Measurements from ENCODE around the gene JARID2.

The JARID2 gene

DNA sequence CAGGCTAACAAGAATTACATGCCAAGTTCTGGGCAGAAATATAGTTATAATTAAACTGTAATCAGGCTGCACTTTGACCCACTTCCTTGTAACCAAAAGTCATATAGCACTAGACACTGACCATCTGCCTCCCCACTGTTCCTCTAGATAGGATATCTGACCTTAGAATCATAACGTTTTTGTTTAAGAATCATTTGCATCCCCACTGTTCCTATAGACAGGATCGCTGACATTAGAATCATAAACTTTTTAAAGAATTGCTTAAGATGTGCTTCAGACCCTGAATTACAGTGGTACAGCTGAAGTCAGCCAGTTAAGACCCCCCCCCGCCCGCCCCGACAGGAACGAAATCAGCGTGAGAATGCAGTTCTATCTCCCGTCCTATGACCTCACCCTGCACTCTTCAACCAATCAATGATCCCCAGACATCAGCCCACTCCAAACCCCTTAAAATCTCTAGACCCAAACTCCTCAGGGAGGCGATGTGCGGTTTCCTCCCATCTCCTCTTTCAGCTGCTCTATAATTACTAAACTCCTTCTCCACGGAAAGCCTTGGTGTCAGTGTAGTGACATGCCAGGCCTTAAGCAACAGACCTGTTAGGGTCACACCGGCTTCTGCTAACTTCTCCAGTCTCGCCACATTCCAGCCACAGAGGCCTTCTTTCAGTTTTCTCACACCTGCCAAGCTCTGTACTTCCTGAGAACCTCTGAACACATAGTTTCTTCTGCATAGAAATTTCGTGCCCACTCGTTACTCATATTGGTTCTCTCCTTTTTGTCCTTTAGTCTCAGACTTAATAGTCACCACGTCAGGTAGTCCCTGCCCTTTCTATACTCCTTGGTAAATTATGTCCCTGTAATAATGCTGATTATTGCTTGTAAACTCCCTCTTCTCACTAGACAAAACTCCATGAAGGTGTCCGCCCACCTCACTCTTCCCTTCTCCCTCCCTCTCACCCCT is 323.4 kb downstream of the JARID2 start:
- Histone ChIP-seq H3K4me1 (ENCODE audit: control insufficient read depth, insufficient read depth, low read length) (no peaks in the 10 kb centered on the region), H3K27ac (ENCODE audit: extremely low read depth, low read depth, low read length) (no peak overlapping the region), H3K4me3 (ENCODE audit: low read depth, low read length) (no peak overlapping the region), H3K36me3 (ENCODE audit: control insufficient read depth in 2 of 2, insufficient read depth in 1 of 2, low read length in 2 of 2) (no peaks in the 10 kb centered on the region; a peak in 1 of 3 replicates), H3K9me3 (ENCODE audit: control insufficient read depth, insufficient read depth, low read depth, low read length) (no peaks in the 10 kb centered on the region)
- CTCF ChIA-PET, result no interaction called here
- POLR2A ChIA-PET, result no interaction called here
- TF ChIP-seq ZNF596 (tag by site-specific recombination; IDR thresholded peaks at IDR 0.05), result no peak
- no peak for TF ChIP-seq KLF7 (tag by site-specific recombination; IDR thresholded peaks at IDR 0.05; ENCODE audit: borderline replicate concordance)
- TF ChIP-seq ZNF140 (tag by site-specific recombination; IDR thresholded peaks at IDR 0.05), result no peak
- TF ChIP-seq ZNF776 (tag by site-specific recombination; IDR thresholded peaks at IDR 0.05; ENCODE audit: borderline replicate concordance), result no peak
- TF ChIP-seq SCRT1 (tag by site-specific recombination; IDR thresholded peaks at IDR 0.05; ENCODE audit: borderline replicate concordance), result no peak
- TF ChIP-seq PBX3 (CRISPR knock-in tag; IDR thresholded peaks at IDR 0.05), result no peak
- no peak for TF ChIP-seq ZNF549 (tag by site-specific recombination; IDR thresholded peaks at IDR 0.05)
- no peak for TF ChIP-seq GLI2 (tag by site-specific recombination; IDR thresholded peaks at IDR 0.05; ENCODE audit: borderline replicate concordance, low read depth)
- TF ChIP-seq, protein P1, sequence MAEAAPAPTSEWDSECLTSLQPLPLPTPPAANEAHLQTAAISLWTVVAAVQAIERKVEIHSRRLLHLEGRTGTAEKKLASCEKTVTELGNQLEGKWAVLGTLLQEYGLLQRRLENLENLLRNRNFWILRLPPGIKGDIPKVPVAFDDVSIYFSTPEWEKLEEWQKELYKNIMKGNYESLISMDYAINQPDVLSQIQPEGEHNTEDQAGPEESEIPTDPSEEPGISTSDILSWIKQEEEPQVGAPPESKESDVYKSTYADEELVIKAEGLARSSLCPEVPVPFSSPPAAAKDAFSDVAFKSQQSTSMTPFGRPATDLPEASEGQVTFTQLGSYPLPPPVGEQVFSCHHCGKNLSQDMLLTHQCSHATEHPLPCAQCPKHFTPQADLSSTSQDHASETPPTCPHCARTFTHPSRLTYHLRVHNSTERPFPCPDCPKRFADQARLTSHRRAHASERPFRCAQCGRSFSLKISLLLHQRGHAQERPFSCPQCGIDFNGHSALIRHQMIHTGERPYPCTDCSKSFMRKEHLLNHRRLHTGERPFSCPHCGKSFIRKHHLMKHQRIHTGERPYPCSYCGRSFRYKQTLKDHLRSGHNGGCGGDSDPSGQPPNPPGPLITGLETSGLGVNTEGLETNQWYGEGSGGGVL (tag by site-specific recombination; IDR thresholded peaks at IDR 0.05), result no peak
- TF ChIP-seq ZNF623 (tag by site-specific recombination; IDR thresholded peaks at IDR 0.05), result no peak
- no peak for TF ChIP-seq GFI1B (tag by site-specific recombination; IDR thresholded peaks at IDR 0.05)
- no peak for TF ChIP-seq ZNF211 (tag by site-specific recombination; IDR thresholded peaks at IDR 0.05; ENCODE audit: low read depth)
- TF ChIP-seq ZNF785 (tag by site-specific recombination; IDR thresholded peaks at IDR 0.05), result no peak
- no peak for TF ChIP-seq ZNF426 (tag by site-specific recombination; IDR thresholded peaks at IDR 0.05)

GRCh38 chr6:15570171-15570570 is 324.3 kb downstream of the JARID2 start:
- POLR2A ChIA-PET, result no interaction called here
- Histone ChIP-seq H3K27ac (ENCODE audit: extremely low read depth, low read depth, low read length) (no peak overlapping the region), H3K4me1 (ENCODE audit: control insufficient read depth, insufficient read depth, low read length) (no peaks in the 10 kb centered on the region), H3K36me3 (ENCODE audit: control insufficient read depth in 2 of 2, insufficient read depth in 1 of 2, low read length in 2 of 2) (no peaks in the 10 kb centered on the region; a peak in 1 of 3 replicates), H3K9me3 (ENCODE audit: control insufficient read depth, insufficient read depth, low read depth, low read length) (no peaks in the 10 kb centered on the region), H3K4me3 (ENCODE audit: low read depth, low read length) (no peak overlapping the region)
- CTCF ChIA-PET, result interaction anchor here (0.7 kb wide), 1 partner anchor 1441 kb away, joined by 3 read pairs; no protein-coding TSS in a partner anchor
- TF ChIP-seq ZNF248 (tag by site-specific recombination; IDR thresholded peaks at IDR 0.05) (no peak), ZNF121 (tag by site-specific recombination; IDR thresholded peaks at IDR 0.05) (no peak), ZNF132 (tag by site-specific recombination; IDR thresholded peaks at IDR 0.05; ENCODE audit: borderline replicate concordance) (no peak), ZBTB10 (tag by site-specific recombination; IDR thresholded peaks at IDR 0.05) (no peak), IKZF3 (tag by site-specific recombination; IDR thresholded peaks at IDR 0.05) (no peak), HOXC10 (CRISPR knock-in tag; IDR thresholded peaks at IDR 0.05) (no peak), ZNF114 (tag by site-specific recombination; IDR thresholded peaks at IDR 0.05) (no peak), ZBTB1 (tag by site-specific recombination; IDR thresholded peaks at IDR 0.05) (no peak)
- TF ChIP-seq, protein P2, sequence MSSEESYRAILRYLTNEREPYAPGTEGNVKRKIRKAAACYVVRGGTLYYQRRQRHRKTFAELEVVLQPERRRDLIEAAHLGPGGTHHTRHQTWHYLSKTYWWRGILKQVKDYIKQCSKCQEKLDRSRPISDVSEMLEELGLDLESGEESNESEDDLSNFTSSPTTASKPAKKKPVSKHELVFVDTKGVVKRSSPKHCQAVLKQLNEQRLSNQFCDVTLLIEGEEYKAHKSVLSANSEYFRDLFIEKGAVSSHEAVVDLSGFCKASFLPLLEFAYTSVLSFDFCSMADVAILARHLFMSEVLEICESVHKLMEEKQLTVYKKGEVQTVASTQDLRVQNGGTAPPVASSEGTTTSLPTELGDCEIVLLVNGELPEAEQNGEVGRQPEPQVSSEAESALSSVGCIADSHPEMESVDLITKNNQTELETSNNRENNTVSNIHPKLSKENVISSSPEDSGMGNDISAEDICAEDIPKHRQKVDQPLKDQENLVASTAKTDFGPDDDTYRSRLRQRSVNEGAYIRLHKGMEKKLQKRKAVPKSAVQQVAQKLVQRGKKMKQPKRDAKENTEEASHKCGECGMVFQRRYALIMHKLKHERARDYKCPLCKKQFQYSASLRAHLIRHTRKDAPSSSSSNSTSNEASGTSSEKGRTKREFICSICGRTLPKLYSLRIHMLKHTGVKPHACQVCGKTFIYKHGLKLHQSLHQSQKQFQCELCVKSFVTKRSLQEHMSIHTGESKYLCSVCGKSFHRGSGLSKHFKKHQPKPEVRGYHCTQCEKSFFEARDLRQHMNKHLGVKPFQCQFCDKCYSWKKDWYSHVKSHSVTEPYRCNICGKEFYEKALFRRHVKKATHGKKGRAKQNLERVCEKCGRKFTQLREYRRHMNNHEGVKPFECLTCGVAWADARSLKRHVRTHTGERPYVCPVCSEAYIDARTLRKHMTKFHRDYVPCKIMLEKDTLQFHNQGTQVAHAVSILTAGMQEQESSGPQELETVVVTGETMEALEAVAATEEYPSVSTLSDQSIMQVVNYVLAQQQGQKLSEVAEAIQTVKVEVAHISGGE (tag by site-specific recombination; conservative IDR thresholded peaks at IDR 0.05; ENCODE audit: low read depth), result no peak
